Measurements from ENCODE around the gene TMED1. TPM values are rescaled to one million over a fixed set of nuclear protein-coding genes. Genes with fewer than 3 reads are reported as not detected.

Gene TMED1
- total and polyA plus RNA-seq, 4 donors, result 25.8 to 49.8 (median 33.9) TPM

DNA sequence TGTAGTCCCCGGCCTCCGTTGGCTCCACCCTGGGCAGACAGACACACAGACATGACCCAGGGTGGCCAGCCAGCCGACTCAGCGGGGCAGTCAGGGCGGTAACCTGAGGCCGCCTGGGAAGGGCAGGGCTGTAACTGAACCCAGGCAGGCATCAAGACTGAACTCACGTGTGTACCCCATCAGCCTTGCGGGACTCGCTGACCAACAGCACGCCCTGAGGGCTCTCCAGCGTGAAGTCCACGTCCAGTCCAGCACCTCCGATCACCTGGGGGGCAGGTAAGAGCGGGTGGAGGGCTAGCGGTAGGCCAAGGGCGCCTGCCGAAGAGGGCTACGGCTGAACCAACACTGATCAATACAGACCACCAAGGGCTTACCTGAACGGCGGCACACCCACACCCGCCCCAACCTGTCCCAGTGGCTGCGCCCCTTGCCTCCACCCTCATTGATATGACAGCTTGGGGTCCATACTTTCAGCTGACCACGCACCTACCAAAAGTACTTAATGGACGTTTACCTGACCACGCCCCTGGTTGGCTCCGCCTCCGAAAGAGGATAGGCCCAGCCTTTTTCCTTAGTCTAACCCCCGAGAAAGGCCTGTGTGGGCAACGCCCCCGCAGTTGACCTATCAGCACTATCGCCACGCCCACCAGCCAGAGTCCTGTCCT lies 791 bp downstream of the TMED1 start:
- Histone ChIP-seq H3K4me1 (ENCODE audit: control insufficient read depth in 5 of 5, insufficient read depth in 5 of 5, low read length in 5 of 5) (peaks cover 0 to 9% (median 6%) of the 10 kb centered on the region in 5 donors), H3K27ac (ENCODE audit: low read depth in 1 of 2, low read length in 1 of 2) (peak overlapping the region; percentile 46 to 85), H3K9me3 (ENCODE audit: control insufficient read depth in 4 of 4, insufficient read depth in 3 of 4, low read length in 3 of 4) (peaks cover 0 to 7% (median 0%) of the 10 kb centered on the region in 4 donors), H3K27me3 (ENCODE audit: control insufficient read depth in 3 of 3, insufficient read depth in 3 of 3, low read length in 2 of 3) (no peaks in the 10 kb centered on the region), H3K9ac (ENCODE audit: insufficient read depth in 1 of 2, low read length in 2 of 2) (no peak overlapping the region), H3K36me3 (ENCODE audit: control insufficient read depth in 4 of 4, insufficient read depth in 4 of 4, low read length in 4 of 4) (peaks cover 0 to 30% (median 4%) of the 10 kb centered on the region in 4 donors), H3K4me3 (peak overlapping the region; percentile 28)
- peak in 1 of 3 donors; percentile 16 for DNase-seq
- no peak for TF ChIP-seq CTCF (IDR thresholded peaks at IDR 0.05; ENCODE audit: control extremely low read depth, extremely low read depth)
- no peak for ATAC-seq (ENCODE audit: insufficient read depth, low FRiP score)
- 56 to 63% methylated on average over 29 to 32 of the region's 32 CpGs for WGBS, 2 donors

GRCh38 chr19:10832939-10833296 lies 3.1 kb downstream of the TMED1 start:
- Histone ChIP-seq H3K9me3 (ENCODE audit: control insufficient read depth in 4 of 4, insufficient read depth in 3 of 4, low read length in 3 of 4) (peaks cover 0 to 7% (median 0%) of the 10 kb centered on the region in 4 donors), H3K9ac (ENCODE audit: insufficient read depth in 1 of 2, low read length in 2 of 2) (no peak overlapping the region), H3K4me3 (no peak overlapping the region), H3K27me3 (ENCODE audit: control insufficient read depth in 3 of 3, insufficient read depth in 3 of 3, low read length in 2 of 3) (no peaks in the 10 kb centered on the region), H3K4me1 (ENCODE audit: control insufficient read depth in 5 of 5, insufficient read depth in 5 of 5, low read length in 5 of 5) (peaks cover 0 to 9% (median 6%) of the 10 kb centered on the region in 5 donors), H3K27ac (ENCODE audit: low read depth in 1 of 2, low read length in 1 of 2) (no peak overlapping the region), H3K36me3 (ENCODE audit: control insufficient read depth in 4 of 4, insufficient read depth in 4 of 4, low read length in 4 of 4) (peaks cover 3 to 45% (median 8%) of the 10 kb centered on the region in 4 donors)
- 89 to 91% methylated on average over 20 of the region's 20 CpGs for WGBS, 2 donors
- no peak for ATAC-seq (ENCODE audit: insufficient read depth, low FRiP score)
- DNase-seq, result no peak
- TF ChIP-seq CTCF (IDR thresholded peaks at IDR 0.05; ENCODE audit: control extremely low read depth, extremely low read depth), result no peak

- Histone ChIP-seq H3K36me3 (ENCODE audit: control insufficient read depth in 4 of 4, insufficient read depth in 4 of 4, low read length in 4 of 4) (peaks cover 3 to 45% (median 8%) of the 10 kb centered on the region in 4 donors), H3K4me1 (ENCODE audit: control insufficient read depth in 5 of 5, insufficient read depth in 5 of 5, low read length in 5 of 5) (peaks cover 0 to 9% (median 6%) of the 10 kb centered on the region in 5 donors), H3K27ac (ENCODE audit: low read depth in 1 of 2, low read length in 1 of 2) (no peak overlapping the region), H3K4me3 (no peak overlapping the region), H3K9me3 (ENCODE audit: control insufficient read depth in 4 of 4, insufficient read depth in 3 of 4, low read length in 3 of 4) (peaks cover 0 to 7% (median 0%) of the 10 kb centered on the region in 4 donors), H3K27me3 (ENCODE audit: control insufficient read depth in 3 of 3, insufficient read depth in 3 of 3, low read length in 2 of 3) (no peaks in the 10 kb centered on the region), H3K9ac (ENCODE audit: insufficient read depth in 1 of 2, low read length in 2 of 2) (no peak overlapping the region)
- DNase-seq, result no peak
- WGBS, 2 donors, result 86 to 89% methylated on average over 28 of the region's 28 CpGs
- no peak for ATAC-seq (ENCODE audit: insufficient read depth, low FRiP score)
- no peak for TF ChIP-seq CTCF (IDR thresholded peaks at IDR 0.05; ENCODE audit: control extremely low read depth, extremely low read depth)
These were observed 3.7 kb downstream of the TMED1 start for GRCh38 chr19:10831987-10832938.

Data from lung (tissue), 12 donors.